ENCODE measurements around the gene KCTD15.

KCTD15 gene

DNA sequence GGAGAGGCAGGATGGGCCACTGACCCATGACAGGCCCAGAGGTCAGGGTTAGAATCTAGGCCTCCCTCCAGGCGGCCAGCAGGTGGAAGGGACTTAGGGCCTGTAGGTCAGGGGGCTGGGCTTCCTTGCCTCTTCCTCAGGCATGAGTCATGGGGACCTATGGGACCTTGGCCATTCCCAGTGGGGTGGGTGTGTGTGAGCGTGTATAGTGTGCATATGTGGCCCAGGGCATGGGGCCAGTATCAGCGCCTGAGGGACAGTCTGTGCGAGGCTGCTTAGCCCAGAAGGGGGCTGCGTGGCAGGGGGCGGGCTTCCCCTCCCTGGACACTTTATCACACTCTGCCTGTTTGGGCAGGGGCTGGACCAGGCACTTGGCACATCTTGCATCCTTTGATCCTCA is 13.3 kb downstream of the KCTD15 start:
- H3K36me3 ChIP-seq (replicated peaks) = peaks cover 61% of the 10 kb centered on the region
- TF ChIP-seq, protein P1, sequence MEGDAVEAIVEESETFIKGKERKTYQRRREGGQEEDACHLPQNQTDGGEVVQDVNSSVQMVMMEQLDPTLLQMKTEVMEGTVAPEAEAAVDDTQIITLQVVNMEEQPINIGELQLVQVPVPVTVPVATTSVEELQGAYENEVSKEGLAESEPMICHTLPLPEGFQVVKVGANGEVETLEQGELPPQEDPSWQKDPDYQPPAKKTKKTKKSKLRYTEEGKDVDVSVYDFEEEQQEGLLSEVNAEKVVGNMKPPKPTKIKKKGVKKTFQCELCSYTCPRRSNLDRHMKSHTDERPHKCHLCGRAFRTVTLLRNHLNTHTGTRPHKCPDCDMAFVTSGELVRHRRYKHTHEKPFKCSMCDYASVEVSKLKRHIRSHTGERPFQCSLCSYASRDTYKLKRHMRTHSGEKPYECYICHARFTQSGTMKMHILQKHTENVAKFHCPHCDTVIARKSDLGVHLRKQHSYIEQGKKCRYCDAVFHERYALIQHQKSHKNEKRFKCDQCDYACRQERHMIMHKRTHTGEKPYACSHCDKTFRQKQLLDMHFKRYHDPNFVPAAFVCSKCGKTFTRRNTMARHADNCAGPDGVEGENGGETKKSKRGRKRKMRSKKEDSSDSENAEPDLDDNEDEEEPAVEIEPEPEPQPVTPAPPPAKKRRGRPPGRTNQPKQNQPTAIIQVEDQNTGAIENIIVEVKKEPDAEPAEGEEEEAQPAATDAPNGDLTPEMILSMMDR (IDR thresholded peaks at IDR 0.05; ENCODE audit: low read depth, low read length, missing control alignments) = no peak
- no peak overlapping the region for H3K4me3 ChIP-seq (ENCODE audit: low read depth, low read length)
- in situ Hi-C loops (cut with HindIII; ENCODE audit: low pct_ligation_motif_present, low sequenced_read_pairs) = no loop called here
- no peak overlapping the region for H3K27ac ChIP-seq
- no peak for DNase-seq
- H3K27me3 ChIP-seq (replicated peaks) = no peaks in the 10 kb centered on the region

DNA sequence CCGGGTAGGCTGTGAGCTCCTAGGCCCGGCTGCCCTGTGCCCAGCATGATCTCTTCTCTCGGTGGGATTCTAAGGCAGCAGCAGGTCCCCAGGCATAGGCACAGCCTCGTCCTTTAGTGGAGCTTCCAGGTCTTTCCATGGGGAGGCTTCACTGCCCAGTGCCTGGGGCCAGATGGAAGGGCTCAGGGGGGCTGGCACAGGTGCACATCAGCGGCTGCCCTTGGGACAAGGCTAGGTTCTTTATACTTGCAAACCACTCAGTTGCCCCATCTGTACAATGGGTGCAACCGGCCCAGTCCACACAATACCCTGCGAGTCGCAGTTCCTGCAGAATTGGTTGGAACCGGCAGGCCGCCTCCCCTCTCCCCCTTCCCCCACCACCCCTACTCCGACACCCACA is 14.2 kb downstream of the KCTD15 start:
- TF ChIP-seq, protein P1 (IDR thresholded peaks at IDR 0.05; ENCODE audit: low read depth, low read length, missing control alignments) = no peak
- Histone ChIP-seq H3K4me3 (ENCODE audit: low read depth, low read length) (no peak overlapping the region), H3K27me3 (replicated peaks) (no peaks in the 10 kb centered on the region), H3K27ac (no peak overlapping the region), H3K36me3 (replicated peaks) (peaks cover 52% of the 10 kb centered on the region)
- DNase-seq = no peak
- in situ Hi-C loops (cut with HindIII; ENCODE audit: low pct_ligation_motif_present, low sequenced_read_pairs) = no loop called here

DNA sequence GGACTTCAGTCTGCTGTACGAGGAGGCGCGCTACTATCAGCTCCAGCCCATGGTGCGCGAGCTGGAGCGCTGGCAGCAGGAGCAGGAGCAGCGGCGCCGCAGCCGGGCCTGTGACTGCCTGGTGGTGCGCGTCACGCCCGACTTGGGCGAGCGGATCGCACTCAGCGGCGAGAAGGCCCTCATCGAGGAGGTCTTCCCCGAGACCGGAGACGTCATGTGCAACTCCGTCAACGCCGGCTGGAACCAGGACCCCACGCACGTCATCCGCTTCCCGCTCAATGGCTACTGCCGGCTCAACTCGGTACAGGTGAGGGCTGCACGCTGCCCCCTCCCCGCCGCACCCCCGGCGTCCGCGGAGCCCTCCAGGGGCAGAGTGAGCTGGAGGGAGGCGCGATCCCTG is 14.6 kb downstream of the KCTD15 start:
- Histone ChIP-seq H3K27me3 (replicated peaks) (no peaks in the 10 kb centered on the region), H3K4me3 (ENCODE audit: low read depth, low read length) (no peak overlapping the region), H3K36me3 (replicated peaks) (peaks cover 51% of the 10 kb centered on the region), H3K27ac (no peak overlapping the region)
- DNase-seq = no peak
- TF ChIP-seq, protein P1 (IDR thresholded peaks at IDR 0.05; ENCODE audit: low read depth, low read length, missing control alignments) = no peak
- in situ Hi-C loops (cut with HindIII; ENCODE audit: low pct_ligation_motif_present, low sequenced_read_pairs) = no loop called here

DNA sequence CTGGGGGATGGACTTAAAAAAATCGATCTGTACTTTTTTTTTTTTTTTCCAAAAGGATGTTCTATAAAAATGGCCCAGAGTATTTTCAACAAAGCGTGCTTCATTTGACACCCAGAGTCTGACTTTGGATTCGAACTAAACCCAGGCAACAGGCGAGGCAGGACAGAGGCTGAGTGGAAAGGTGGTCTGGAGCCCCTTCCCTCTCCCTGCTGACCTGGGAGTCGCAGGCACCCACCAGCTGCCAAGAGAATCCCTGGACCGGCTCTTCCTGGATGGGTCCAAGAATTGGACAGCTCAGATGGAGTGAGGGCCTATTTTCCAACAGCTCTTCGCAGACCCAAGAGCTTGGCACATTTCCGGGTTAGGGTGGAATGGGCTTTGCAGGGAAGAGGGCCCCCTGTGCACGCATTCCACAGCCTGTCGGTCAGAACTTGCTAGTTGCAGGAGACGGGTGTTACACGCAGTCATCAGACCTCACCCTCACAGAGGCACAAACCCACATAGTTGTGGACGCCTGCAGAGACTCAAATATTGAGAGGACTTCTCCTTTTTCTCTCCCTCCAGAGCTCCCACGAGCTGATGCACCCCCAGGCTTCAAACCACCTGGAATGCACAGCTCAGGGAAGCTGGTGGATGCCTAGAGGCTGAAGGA is 15.2 kb downstream of the KCTD15 start:
- in situ Hi-C loops (cut with HindIII; ENCODE audit: low pct_ligation_motif_present, low sequenced_read_pairs) = no loop called here
- peaks cover 48% of the 10 kb centered on the region for H3K36me3 ChIP-seq (replicated peaks)

DNA sequence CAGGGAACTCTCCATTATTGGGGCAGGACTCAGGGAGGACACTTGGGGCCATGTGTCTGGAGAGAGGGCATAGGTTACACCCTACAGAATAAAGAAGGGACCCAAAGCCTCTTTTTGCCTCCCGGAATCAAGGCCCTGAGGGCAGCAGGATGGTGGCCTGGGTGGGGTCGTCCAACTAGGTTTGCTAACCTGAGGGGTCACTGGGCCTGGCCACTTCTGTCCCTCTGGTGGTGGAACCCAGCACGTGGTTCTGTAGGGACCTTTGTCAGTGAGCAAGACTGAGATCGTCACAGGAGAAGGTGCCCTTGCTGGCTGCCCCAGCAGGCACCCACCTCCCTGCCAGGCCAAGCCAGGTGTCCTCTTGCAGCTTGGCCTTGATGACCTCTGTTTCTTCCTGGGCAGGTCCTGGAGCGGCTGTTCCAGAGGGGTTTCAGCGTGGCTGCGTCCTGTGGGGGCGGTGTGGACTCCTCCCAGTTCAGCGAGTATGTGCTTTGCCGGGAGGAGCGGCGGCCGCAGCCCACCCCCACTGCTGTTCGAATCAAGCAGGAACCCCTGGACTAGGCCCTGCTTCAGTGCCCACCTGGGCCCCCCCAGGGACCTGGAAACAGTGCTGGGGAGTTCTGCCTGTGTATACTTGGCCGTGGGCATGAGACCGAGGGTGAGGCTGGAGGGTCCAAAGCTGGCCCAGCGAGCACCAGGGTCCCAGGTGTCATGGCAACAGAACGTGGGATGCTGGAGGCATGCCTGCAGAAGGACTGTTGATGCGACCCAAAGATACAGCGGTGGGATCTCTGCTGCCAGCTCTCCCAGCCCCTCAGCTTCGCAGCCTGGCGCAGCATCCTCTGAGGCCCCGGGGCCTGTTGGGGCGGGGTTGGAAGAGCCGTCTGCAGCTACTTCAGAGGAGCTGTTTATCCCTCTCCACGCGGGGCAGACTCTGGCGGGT is 16.0 kb downstream of the KCTD15 start:
- Histone ChIP-seq H3K27ac (no peak overlapping the region), H3K27me3 (replicated peaks) (no peaks in the 10 kb centered on the region), H3K36me3 (replicated peaks) (peaks cover 40% of the 10 kb centered on the region), H3K4me3 (ENCODE audit: low read depth, low read length) (no peak overlapping the region)
- TF ChIP-seq, protein P1 (IDR thresholded peaks at IDR 0.05; ENCODE audit: low read depth, low read length, missing control alignments) = no peak
- no peak for DNase-seq
- in situ Hi-C loops (cut with HindIII; ENCODE audit: low pct_ligation_motif_present, low sequenced_read_pairs) = no loop called here

More for the DNA sequence above, 15.2 kb downstream of the KCTD15 start:
- H3K4me3 ChIP-seq (ENCODE audit: low read depth, low read length) = no peak overlapping the region
- TF ChIP-seq, protein P1 (IDR thresholded peaks at IDR 0.05; ENCODE audit: low read depth, low read length, missing control alignments) = no peak
- H3K27ac ChIP-seq = no peak overlapping the region
- H3K27me3 ChIP-seq (replicated peaks) = no peaks in the 10 kb centered on the region
- no peak for DNase-seq

Measured in brain microvascular endothelial cell (primary cell).